Measurements from ENCODE around the gene HMX3. TPM values are rescaled to one million over a fixed set of nuclear protein-coding genes. Genes with fewer than 3 reads are reported as not detected.

The HMX3 gene
- total RNA-seq, result not detected
- polyA plus RNA-seq (ENCODE audit: insufficient read length in 6 of 6), result not detected
- long read RNA-seq, donor 1, result 0 reads
- long read RNA-seq, donor 2, result 0 reads
- long read RNA-seq, donor 3, result 0 reads
- long read RNA-seq, donor 4, result 0 reads
- long read RNA-seq, donor 5, result 0 reads
- long read RNA-seq, donor 6, result 0 reads
- long read RNA-seq, donor 7, result 0 reads
- long read RNA-seq, donor 8, result 0 reads
- long read RNA-seq, donor 9, result 0 reads
- long read RNA-seq, donor 10, result 0 reads
- long read RNA-seq, donor 11, result 0 reads
- long read RNA-seq, donor 12, result 0 reads

- no peaks in the 10 kb centered on the region for H3K36me3 ChIP-seq
- DNase-seq, result no peak
- H3K4me3 ChIP-seq, result peak within 1 kb of the TSS in 1 of 2 donors; percentile 34
- H3K27me3 ChIP-seq, result peaks cover 94 to 100% of the 10 kb centered on the region in 2 donors
- no peaks in the 10 kb centered on the region for H3K9me3 ChIP-seq
- no peak for TF ChIP-seq CTCF (IDR thresholded peaks at IDR 0.05)
- no peak within 1 kb of the TSS for H3K27ac ChIP-seq
- ATAC-seq, result no peak
- intact Hi-C loops (cut with DNase I), result no loop called here
- H3K4me1 ChIP-seq, result peaks cover 26 to 65% of the 10 kb centered on the region in 2 donors
Measured at GRCh38 chr10:123135415-123136141, at the start of gene HMX3. Gene HMX3 (plus strand): TSS chr10:123135970. CDS start chr10:123136051, 81 bp downstream.

GRCh38 chr10:123086281-123086680 is 49.5 kb upstream of the HMX3 start:
- no peak for TF ChIP-seq CTCF (IDR thresholded peaks at IDR 0.05)
- ATAC-seq, result no peak
- Histone ChIP-seq H3K4me1 (no peaks in the 10 kb centered on the region), H3K36me3 (no peaks in the 10 kb centered on the region), H3K4me3 (no peak overlapping the region), H3K27ac (no peak overlapping the region), H3K9me3 (no peaks in the 10 kb centered on the region), H3K27me3 (peaks cover 0 to 12% of the 10 kb centered on the region in 2 donors)
- intact Hi-C loops (cut with DNase I), result no loop called here
- no peak for DNase-seq

GRCh38 chr10:123087348-123087747 is 48.4 kb upstream of the HMX3 start:
- Histone ChIP-seq H3K4me3 (no peak overlapping the region), H3K4me1 (no peaks in the 10 kb centered on the region), H3K27me3 (peaks cover 0 to 11% of the 10 kb centered on the region in 2 donors), H3K9me3 (no peaks in the 10 kb centered on the region), H3K36me3 (no peaks in the 10 kb centered on the region), H3K27ac (no peak overlapping the region)
- TF ChIP-seq CTCF (IDR thresholded peaks at IDR 0.05), result no peak
- DNase-seq, result no peak
- no peak for ATAC-seq
- intact Hi-C loops (cut with DNase I), result no loop called here

- ATAC-seq (no peak), DNase-seq (no peak)
- intact Hi-C loops (cut with DNase I), result no loop called here
- H3K27me3 ChIP-seq, result peaks cover 0 to 11% of the 10 kb centered on the region in 2 donors
- TF ChIP-seq CTCF (IDR thresholded peaks at IDR 0.05), result no peak
- H3K9me3 ChIP-seq, result no peaks in the 10 kb centered on the region
- no peak overlapping the region for H3K4me3 ChIP-seq
- H3K36me3 ChIP-seq, result no peaks in the 10 kb centered on the region
- no peaks in the 10 kb centered on the region for H3K4me1 ChIP-seq
- no peak overlapping the region for H3K27ac ChIP-seq
Measured at GRCh38 chr10:123087786-123088185, 48.0 kb upstream of the HMX3 start.

- H3K4me3 ChIP-seq, result no peak overlapping the region
- no peak for TF ChIP-seq CTCF (IDR thresholded peaks at IDR 0.05)
- no peaks in the 10 kb centered on the region for H3K36me3 ChIP-seq
- no peaks in the 10 kb centered on the region for H3K9me3 ChIP-seq
- intact Hi-C loops (cut with DNase I), result no loop called here
- no peak overlapping the region for H3K27ac ChIP-seq
- peaks cover 0 to 26% of the 10 kb centered on the region in 2 donors for H3K27me3 ChIP-seq
- H3K4me1 ChIP-seq, result no peaks in the 10 kb centered on the region
- ATAC-seq (no peak), DNase-seq (no peak)
Measured at GRCh38 chr10:123092635-123093414, 42.9 kb upstream of the HMX3 start.

Measured in left lung (tissue), 14 donors.